BJ (cell line): ENCODE data around the gene ELP1. TPM values are rescaled to one million over a fixed set of nuclear protein-coding genes. Genes with fewer than 3 reads are reported as not detected.

ENCODE experiments used
- CTCF ChIA-PET: fragments of 350-600 bp; formaldehyde crosslinking; extraction: SDS; loops from one replicate; lab custom pipeline; 2021; ENCODE audit warnings: antibody characterized with exemption, inconsistent platforms; lab: Yijun Ruan, JAX
- POLR2A ChIA-PET: fragments of 300-600 bp; sonication (Branson Sonifier 250); formaldehyde crosslinking; extraction: SDS; loops from one replicate; lab custom pipeline; 2021; ENCODE audit warnings: antibody characterized with exemption; lab: Charles Lee
- DNase-seq: peaks from one replicate; pipeline ENCODE4 v3.0.0-alpha.2; 2011; ENCODE audit warnings: low read depth
- H3K27me3 ChIP-seq: 2 replicates; pipeline ENCODE4 v1.6.0; 2011; ENCODE audit warnings: low read length; ENCODE audit not compliant: control insufficient read depth, insufficient read depth
- H3K36me3 ChIP-seq: 2 replicates; pipeline ENCODE4 v1.5.1; 2011; ENCODE audit warnings: low read length; ENCODE audit not compliant: control insufficient read depth, insufficient read depth
- H3K4me3 ChIP-seq: 2 replicates; pipeline ENCODE4 v1.5.1; 2011; ENCODE audit warnings: low read depth, mild to moderate bottlenecking, control low read depth, low read length
- CTCF ChIP-seq: IDR thresholded peaks from 2 replicates; pipeline ENCODE4 v1.5.1; 2011; ENCODE audit warnings: low read depth, mild to moderate bottlenecking, control low read depth, inconsistent platforms, low read length, moderate library complexity; ENCODE audit not compliant: insufficient read depth
- polyA plus RNA-seq: library from polyadenylated mRNA; depleted of rRNA; stranded (reverse); fragments of >200 nt; gene quantifications from 2 replicates; pipeline ENCODE4 v1.2.3, GENCODE V29; 2011

Gene ELP1
- polyA plus RNA-seq, 1 experiment, result 16.0 TPM

DNA sequence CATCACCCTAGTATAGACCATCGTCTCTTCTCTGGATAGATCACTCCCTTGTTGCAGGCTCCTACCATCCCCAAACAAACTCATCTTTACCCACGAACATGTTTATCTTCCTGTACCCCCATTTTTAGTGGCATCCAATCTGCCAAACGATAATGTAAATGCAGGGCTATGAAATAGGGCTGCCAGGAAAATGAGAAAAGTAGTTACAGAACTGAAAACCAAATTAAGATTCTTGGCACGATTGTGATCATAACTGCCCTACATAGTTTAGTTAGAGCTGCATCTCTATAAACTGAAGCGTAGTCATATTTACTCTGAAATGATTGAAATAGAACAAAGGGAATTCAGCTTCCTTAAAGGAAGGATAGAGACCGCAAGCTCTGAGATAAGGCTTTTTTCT, 26.4 kb upstream of the ELP1 start:
- CTCF ChIA-PET, result no interaction called here
- no peak for DNase-seq
- H3K27me3 ChIP-seq, result no peaks in the 10 kb centered on the region
- H3K4me3 ChIP-seq, result no peak overlapping the region
- no peak for TF ChIP-seq CTCF
- H3K36me3 ChIP-seq, result peaks cover 1% of the 10 kb centered on the region
- POLR2A ChIA-PET, result no interaction called here

- H3K27me3 ChIP-seq, result no peaks in the 10 kb centered on the region
- no peak for DNase-seq
- H3K36me3 ChIP-seq, result no peaks in the 10 kb centered on the region; the same call in 1 of the 2 replicates
- TF ChIP-seq CTCF, result no peak
- CTCF ChIA-PET, result no interaction called here
- H3K4me3 ChIP-seq, result no peak overlapping the region
- POLR2A ChIA-PET, result no interaction called here
These were observed 22.7 kb upstream of the ELP1 start for GRCh38 chr9:108956631-108957026.

- ChIA-PET CTCF (interaction anchor here (0.9 kb wide), 1 partner anchor 17 kb away, joined by 3 read pairs; no protein-coding TSS in a partner anchor), POLR2A (no interaction called here)
- no peak for TF ChIP-seq CTCF
- Histone ChIP-seq H3K36me3 (no peaks in the 10 kb centered on the region; the same call in 1 of the 2 replicates), H3K27me3 (no peaks in the 10 kb centered on the region), H3K4me3 (no peak overlapping the region)
- no peak for DNase-seq
These were observed 22.2 kb upstream of the ELP1 start for GRCh38 chr9:108956022-108956630.

DNA sequence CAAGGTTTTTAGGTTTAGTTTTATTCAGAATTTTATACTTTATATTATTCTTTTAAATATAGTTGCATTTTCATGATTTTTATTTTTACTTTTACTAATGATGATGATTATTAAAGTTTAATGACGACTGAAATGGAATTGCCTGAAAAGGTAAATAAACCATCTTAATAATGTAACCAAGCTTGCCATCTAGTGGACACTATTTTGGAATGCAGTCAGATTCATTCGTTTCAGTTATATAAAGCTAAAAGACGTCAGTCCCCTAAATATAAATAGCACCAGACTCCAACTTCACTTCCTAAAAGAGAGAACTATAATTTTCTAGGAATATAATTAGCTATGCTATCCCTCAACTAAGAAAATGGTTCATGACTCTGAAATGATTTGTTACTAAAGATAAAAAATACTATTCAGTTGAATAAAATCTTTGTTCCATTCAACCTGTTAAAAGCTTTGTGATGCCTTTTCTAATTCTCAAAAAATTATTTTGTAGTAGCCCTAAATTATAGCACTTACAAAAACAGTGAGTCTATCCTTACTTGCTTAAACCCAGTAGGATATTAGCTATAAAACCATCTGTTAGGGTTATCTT, 20.2 kb upstream of the ELP1 start:
- ChIA-PET CTCF (interaction anchor here (0.8 to 3.8 kb wide), 9 partner anchors 8 to 368 kb away, joined by 3 to 13 read pairs (median 4); no protein-coding TSS in a partner anchor), POLR2A (interaction anchor here (0.6 to 0.7 kb wide), 3 partner anchors 9 to 349 kb away, joined by 3 to 4 read pairs (median 3); no protein-coding TSS in a partner anchor)
- DNase-seq, result peak; percentile 32
- peak; percentile 60 for TF ChIP-seq CTCF
- H3K4me3 ChIP-seq, result no peak overlapping the region
- peaks cover 1% of the 10 kb centered on the region for H3K36me3 ChIP-seq
- H3K27me3 ChIP-seq, result no peaks in the 10 kb centered on the region

- CTCF ChIA-PET, result interaction anchor here (3.8 kb wide), 1 partner anchor 13 kb away, joined by 13 read pairs; no protein-coding TSS in a partner anchor
- no peaks in the 10 kb centered on the region for H3K27me3 ChIP-seq
These were observed 17.7 kb upstream of the ELP1 start for GRCh38 chr9:108951578-108951977.

More at GRCh38 chr9:108951578-108951977, 17.7 kb upstream of the ELP1 start:
- peaks cover 1% of the 10 kb centered on the region for H3K36me3 ChIP-seq
- POLR2A ChIA-PET, result no interaction called here
- TF ChIP-seq CTCF, result no peak
- no peak overlapping the region for H3K4me3 ChIP-seq
- no peak for DNase-seq
